ENCODE measurements around the gene CNTN5. TPM values are rescaled to one million over a fixed set of nuclear protein-coding genes. Genes with fewer than 3 reads are reported as not detected.

The CNTN5 gene
- total RNA-seq, 3 donors from 2014 or later (not counting 1 experiment from before 2014, with no cell fraction given) = not detected

GRCh38 chr11:99505316-99505715, 484.6 kb downstream of the CNTN5 start:
- peaks cover 14 to 19% of the 10 kb centered on the region in 2 donors for H3K9me3 Mint-ChIP-seq
- no peak overlapping the region for H3K27ac Mint-ChIP-seq
- H3K27me3 ChIP-seq (ENCODE audit: control insufficient read depth, insufficient read depth, low read length) = no peaks in the 10 kb centered on the region
- no peak for TF ChIP-seq CTCF (IDR thresholded peaks at IDR 0.05)
- 100% methylated on average over 1 of the region's 1 CpG for WGBS (ENCODE audit: insufficient coverage)
- H3K9me3 ChIP-seq (ENCODE audit: control insufficient read depth, insufficient read depth, low read length) = peaks cover 5% of the 10 kb centered on the region
- no peak for ATAC-seq
- no peak overlapping the region for H3K27ac ChIP-seq (ENCODE audit: low read length)
- DNase-seq = no peak
- no peak overlapping the region for H3K4me3 ChIP-seq (ENCODE audit: low read length)
- no peaks in the 10 kb centered on the region for H3K36me3 Mint-ChIP-seq
- intact Hi-C loops (cut with micrococcal nuclease) = no loop called here
- no peak overlapping the region for H3K4me3 Mint-ChIP-seq
- H3K36me3 ChIP-seq (ENCODE audit: control insufficient read depth, insufficient read depth, low read length) = no peaks in the 10 kb centered on the region
- H3K4me1 ChIP-seq (ENCODE audit: control insufficient read depth, insufficient read depth, low read length) = no peaks in the 10 kb centered on the region
- H3K27me3 Mint-ChIP-seq (ENCODE audit: low read depth in 2 of 2) = no peaks in the 10 kb centered on the region
- no peaks in the 10 kb centered on the region for H3K4me1 Mint-ChIP-seq

GRCh38 chr11:99505831-99506230, 485.1 kb downstream of the CNTN5 start:
- no peak overlapping the region for H3K27ac ChIP-seq (ENCODE audit: low read length)
- ATAC-seq (no peak), DNase-seq (no peak)
- 85% methylated on average over 4 of the region's 4 CpGs for WGBS (ENCODE audit: insufficient coverage)
- Mint-ChIP-seq H3K9me3 (peaks cover 11 to 17% of the 10 kb centered on the region in 2 donors), H3K27me3 (ENCODE audit: low read depth in 2 of 2) (no peaks in the 10 kb centered on the region), H3K4me1 (no peaks in the 10 kb centered on the region), H3K36me3 (no peaks in the 10 kb centered on the region), H3K27ac (no peak overlapping the region), H3K4me3 (no peak overlapping the region)
- no peak overlapping the region for H3K4me3 ChIP-seq (ENCODE audit: low read length)
- H3K36me3 ChIP-seq (ENCODE audit: control insufficient read depth, insufficient read depth, low read length) = no peaks in the 10 kb centered on the region
- TF ChIP-seq CTCF (IDR thresholded peaks at IDR 0.05) = no peak
- no peaks in the 10 kb centered on the region for H3K27me3 ChIP-seq (ENCODE audit: control insufficient read depth, insufficient read depth, low read length)
- H3K4me1 ChIP-seq (ENCODE audit: control insufficient read depth, insufficient read depth, low read length) = no peaks in the 10 kb centered on the region
- peaks cover 5% of the 10 kb centered on the region for H3K9me3 ChIP-seq (ENCODE audit: control insufficient read depth, insufficient read depth, low read length)
- intact Hi-C loops (cut with micrococcal nuclease) = no loop called here

GRCh38 chr11:99509863-99510262, 489.1 kb downstream of the CNTN5 start:
- H3K27me3 ChIP-seq (ENCODE audit: control insufficient read depth, insufficient read depth, low read length) = no peaks in the 10 kb centered on the region
- no peaks in the 10 kb centered on the region for H3K4me1 Mint-ChIP-seq
- intact Hi-C loops (cut with micrococcal nuclease) = no loop called here

More at GRCh38 chr11:99509863-99510262, 489.1 kb downstream of the CNTN5 start:
- H3K36me3 ChIP-seq (ENCODE audit: control insufficient read depth, insufficient read depth, low read length) = no peaks in the 10 kb centered on the region
- no peak for DNase-seq
- no peak for TF ChIP-seq CTCF (IDR thresholded peaks at IDR 0.05)
- no peak overlapping the region for H3K27ac ChIP-seq (ENCODE audit: low read length)
- Mint-ChIP-seq H3K27ac (no peak overlapping the region), H3K36me3 (no peaks in the 10 kb centered on the region), H3K4me3 (no peak overlapping the region), H3K27me3 (ENCODE audit: low read depth in 2 of 2) (no peaks in the 10 kb centered on the region), H3K9me3 (peaks cover 2 to 12% of the 10 kb centered on the region in 2 donors)
- H3K4me1 ChIP-seq (ENCODE audit: control insufficient read depth, insufficient read depth, low read length) = no peaks in the 10 kb centered on the region
- peaks cover 5% of the 10 kb centered on the region for H3K9me3 ChIP-seq (ENCODE audit: control insufficient read depth, insufficient read depth, low read length)
- no CpG with 5 or more reads among the region's 2 CpGs for WGBS (ENCODE audit: insufficient coverage)
- H3K4me3 ChIP-seq (ENCODE audit: low read length) = no peak overlapping the region
- no peak for ATAC-seq
